ENCODE data around the gene LTBP4.

Gene LTBP4

DNA sequence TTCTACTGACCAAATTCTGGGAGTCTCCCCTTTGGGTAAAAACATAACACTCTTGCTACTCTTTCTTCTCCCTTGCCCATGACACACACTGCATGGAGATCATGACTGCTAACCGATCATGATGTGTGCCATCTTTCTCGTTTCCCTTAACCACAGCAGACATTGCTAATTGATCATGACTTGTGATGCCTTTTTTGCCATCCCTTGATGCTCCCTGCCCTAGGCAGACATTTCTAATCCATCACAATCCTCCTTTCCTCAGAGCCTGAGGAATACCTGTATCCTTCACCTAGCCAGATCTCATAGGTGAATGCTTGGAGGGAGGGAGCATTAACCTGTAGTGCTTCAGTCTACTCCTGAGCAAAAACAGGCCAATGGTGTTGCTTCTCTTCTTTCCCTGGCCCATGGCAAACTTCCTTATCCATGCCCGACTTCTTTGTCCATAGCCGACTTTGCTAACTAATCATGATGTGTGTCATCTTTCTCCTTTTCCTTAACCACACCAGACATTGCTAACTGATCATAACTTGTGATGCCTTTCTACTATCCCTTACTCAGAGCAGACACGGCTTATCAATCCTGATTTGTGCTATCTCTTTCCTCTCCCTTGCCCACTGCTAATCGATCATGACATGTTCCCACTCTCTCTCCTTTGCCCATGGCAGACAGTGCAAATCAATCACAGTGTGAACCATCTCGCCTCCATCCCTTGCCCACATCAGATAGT, 71.6 kb downstream of the LTBP4 start:
- Mint-ChIP-seq H3K36me3 (ENCODE audit: low read depth) (peaks cover 24% of the 10 kb centered on the region), H3K4me1 (ENCODE audit: low read depth) (no peaks in the 10 kb centered on the region), H3K27ac (no peak overlapping the region), H3K27me3 (no peaks in the 10 kb centered on the region), H3K4me3 (no peak overlapping the region), H3K9me3 (no peaks in the 10 kb centered on the region)
- intact Hi-C loops (cut with micrococcal nuclease) = no loop called here

DNA sequence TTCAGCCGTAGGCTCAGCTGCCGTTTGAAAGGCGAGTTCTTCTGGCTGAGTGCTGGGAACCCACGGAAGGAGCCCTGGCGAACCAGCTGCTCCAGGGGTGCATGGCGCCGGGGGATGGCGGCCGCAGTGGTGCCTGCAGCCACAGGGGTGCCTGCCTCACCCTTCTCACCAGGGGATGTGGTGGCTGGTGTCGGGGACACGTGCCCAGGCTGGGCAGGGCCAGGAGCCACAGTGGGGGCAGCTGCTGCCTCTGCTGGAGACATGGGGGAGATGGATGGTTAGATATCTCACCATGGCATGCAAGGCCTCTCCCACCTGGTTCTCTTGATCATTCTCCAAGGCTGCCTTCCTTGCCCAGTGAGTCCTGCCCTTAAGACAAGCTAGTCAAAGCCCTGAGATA, 72.2 kb downstream of the LTBP4 start:
- intact Hi-C loops (cut with micrococcal nuclease) = no loop called here

DNA sequence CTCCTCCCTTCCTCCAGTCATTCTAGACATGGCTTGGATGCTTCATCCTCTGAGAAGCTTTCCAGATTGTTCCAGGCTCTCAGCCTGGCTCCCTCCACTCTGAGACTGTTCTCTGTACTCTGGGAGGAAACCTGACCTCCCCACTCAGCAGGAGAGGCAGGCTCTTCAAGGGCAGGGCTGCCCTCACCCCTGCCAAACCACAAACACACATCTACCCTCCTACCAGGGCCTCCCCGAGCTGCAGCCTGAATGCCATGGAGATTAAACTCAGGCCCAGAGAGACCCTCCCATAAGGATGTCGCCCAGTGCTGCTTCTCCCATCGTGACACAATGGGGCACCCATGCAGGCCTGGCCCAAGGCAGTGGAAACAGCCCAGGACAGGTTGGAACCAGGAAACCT, 73.1 kb downstream of the LTBP4 start:
- no peak overlapping the region for H3K27ac Mint-ChIP-seq
- H3K27me3 Mint-ChIP-seq = no peaks in the 10 kb centered on the region
- peaks cover 37% of the 10 kb centered on the region for H3K36me3 Mint-ChIP-seq (ENCODE audit: low read depth)
- no peaks in the 10 kb centered on the region for H3K9me3 Mint-ChIP-seq
- no peaks in the 10 kb centered on the region for H3K4me1 Mint-ChIP-seq (ENCODE audit: low read depth)
- intact Hi-C loops (cut with micrococcal nuclease) = no loop called here
- H3K4me3 Mint-ChIP-seq = no peak overlapping the region

More for the DNA sequence above, 72.2 kb downstream of the LTBP4 start:
- Mint-ChIP-seq H3K4me1 (ENCODE audit: low read depth) (no peaks in the 10 kb centered on the region), H3K27ac (no peak overlapping the region), H3K36me3 (ENCODE audit: low read depth) (peaks cover 28% of the 10 kb centered on the region), H3K27me3 (no peaks in the 10 kb centered on the region), H3K4me3 (no peak overlapping the region), H3K9me3 (no peaks in the 10 kb centered on the region)

DNA sequence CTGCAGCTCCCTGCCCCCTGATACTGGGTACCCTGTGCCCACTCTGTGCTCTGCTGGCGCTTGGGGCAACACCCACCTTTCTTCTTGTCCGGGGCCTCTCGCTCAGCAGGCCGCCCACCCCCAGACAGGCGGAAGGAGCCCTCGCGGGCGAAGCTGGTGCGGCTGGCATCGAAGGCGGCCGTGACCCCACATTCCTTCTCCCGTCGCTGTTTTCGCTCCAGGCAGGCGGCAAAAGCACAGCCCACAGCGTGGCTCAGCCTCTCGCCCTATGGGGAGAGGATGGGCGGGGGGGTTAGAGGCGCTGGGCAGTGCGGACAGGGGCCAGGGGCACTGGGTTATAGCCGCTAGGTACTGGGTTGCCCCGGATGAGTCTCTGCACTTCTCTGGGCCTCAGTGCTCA, 76.0 kb downstream of the LTBP4 start:
- no peaks in the 10 kb centered on the region for H3K9me3 Mint-ChIP-seq
- H3K27ac Mint-ChIP-seq = no peak overlapping the region
- H3K27me3 Mint-ChIP-seq = no peaks in the 10 kb centered on the region
- H3K36me3 Mint-ChIP-seq (ENCODE audit: low read depth) = peaks cover 59% of the 10 kb centered on the region
- no peak overlapping the region for H3K4me3 Mint-ChIP-seq
- intact Hi-C loops (cut with micrococcal nuclease) = no loop called here
- H3K4me1 Mint-ChIP-seq (ENCODE audit: low read depth) = no peaks in the 10 kb centered on the region

Data from dendritic cell treated with granulocyte-macrophage colony-stimulating factor and Interleukin-4, amounts not matched to agents 40 ng/mL and 50 ng/mL, for 4 days (primary cell).